NCI-H146 treated with DMSO at 0.1 percent for 48 hours (cell line): ENCODE measurements around the gene CCDC107.
"Not testable (repeated sequence)": the region's sequence is repeated elsewhere in the genome, so short reads cannot be mapped to it uniquely, and the experiment has no call there.

Experiments
- DNase-seq: peaks from one replicate; lab custom pipeline; 2025; ENCODE audit not compliant: unreplicated experiment; lab: John Stamatoyannopoulos, UW

Gene CCDC107

DNA sequence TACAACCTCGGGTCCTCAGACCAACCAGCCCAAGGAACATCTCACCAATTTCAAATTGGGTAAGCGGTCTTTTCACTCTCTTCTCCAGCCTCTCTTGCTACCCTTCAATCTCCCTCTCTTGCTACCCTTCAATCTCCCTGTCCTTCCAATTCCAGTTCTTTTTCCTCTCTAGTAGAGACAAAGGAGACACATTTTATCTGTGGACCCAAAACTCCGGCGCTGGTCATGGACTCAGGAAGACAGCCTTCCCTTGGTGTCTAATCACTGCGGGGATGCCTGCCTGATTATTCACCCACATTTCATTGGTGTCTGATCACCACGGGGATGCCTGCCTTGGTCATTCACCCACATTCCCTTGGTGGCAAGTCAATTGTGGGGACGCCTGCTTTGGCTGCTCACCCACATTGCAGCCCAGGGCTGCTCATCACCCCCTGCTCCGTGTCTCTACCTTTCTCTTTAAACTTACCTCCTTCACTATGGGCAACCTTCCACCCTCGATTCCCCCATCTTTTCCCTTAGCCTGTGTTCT, 20.6 kb upstream of the CCDC107 start:
- not testable (repeated sequence) for DNase-seq

GRCh38 chr9:35638751-35639150, 19.3 kb upstream of the CCDC107 start:
- DNase-seq: not testable (repeated sequence)

DNA sequence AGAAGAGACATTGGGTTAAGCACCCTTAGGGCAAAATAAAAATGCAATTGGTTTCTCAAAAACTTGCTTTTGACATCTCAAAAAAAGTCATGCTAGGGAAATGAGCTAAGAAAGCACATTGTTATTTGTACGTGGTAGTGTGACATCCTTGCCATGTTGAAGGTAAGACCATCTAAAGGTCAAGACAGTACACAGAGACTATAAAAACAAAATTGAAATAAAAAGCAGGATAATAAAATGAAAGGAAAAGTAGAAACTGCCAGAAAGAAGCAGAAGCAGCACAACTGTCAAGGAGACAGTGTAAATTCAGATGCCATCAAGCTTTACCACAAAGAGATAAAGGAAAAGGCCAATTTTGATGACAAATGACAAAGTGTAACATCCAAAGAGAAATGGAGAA, 18.9 kb upstream of the CCDC107 start:
- DNase-seq: not testable (repeated sequence)

GRCh38 chr9:35639631-35640030, 18.5 kb upstream of the CCDC107 start:
- no peak for DNase-seq

GRCh38 chr9:35640431-35640830, 17.7 kb upstream of the CCDC107 start:
- not testable (repeated sequence) for DNase-seq

GRCh38 chr9:35641478-35641877, 16.6 kb upstream of the CCDC107 start:
- DNase-seq: not testable (repeated sequence)

- no peak for DNase-seq
These were observed 15.0 kb upstream of the CCDC107 start for GRCh38 chr9:35643046-35643445.

GRCh38 chr9:35645736-35646135, 12.4 kb upstream of the CCDC107 start:
- not testable (repeated sequence) for DNase-seq

DNA sequence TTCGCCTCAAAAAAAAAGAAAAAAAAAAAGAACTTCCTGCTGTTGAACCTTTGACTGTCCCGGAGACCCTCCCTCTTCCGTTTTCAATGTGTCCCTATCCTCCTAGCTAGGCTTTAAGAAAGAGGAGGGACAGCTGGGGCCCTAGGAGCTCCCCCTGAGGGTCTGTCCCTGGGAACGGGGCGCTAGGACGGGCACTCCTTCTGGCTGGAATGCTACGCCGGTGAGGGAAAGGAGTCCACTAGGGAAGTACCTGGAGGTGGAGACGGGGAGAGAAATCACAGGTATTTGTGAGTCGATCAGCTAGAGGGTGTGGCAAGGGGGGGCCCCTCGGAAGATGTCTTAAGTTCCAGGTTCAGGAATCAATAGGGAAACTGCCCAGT, 11.9 kb upstream of the CCDC107 start:
- DNase-seq: peak; percentile 71

DNA sequence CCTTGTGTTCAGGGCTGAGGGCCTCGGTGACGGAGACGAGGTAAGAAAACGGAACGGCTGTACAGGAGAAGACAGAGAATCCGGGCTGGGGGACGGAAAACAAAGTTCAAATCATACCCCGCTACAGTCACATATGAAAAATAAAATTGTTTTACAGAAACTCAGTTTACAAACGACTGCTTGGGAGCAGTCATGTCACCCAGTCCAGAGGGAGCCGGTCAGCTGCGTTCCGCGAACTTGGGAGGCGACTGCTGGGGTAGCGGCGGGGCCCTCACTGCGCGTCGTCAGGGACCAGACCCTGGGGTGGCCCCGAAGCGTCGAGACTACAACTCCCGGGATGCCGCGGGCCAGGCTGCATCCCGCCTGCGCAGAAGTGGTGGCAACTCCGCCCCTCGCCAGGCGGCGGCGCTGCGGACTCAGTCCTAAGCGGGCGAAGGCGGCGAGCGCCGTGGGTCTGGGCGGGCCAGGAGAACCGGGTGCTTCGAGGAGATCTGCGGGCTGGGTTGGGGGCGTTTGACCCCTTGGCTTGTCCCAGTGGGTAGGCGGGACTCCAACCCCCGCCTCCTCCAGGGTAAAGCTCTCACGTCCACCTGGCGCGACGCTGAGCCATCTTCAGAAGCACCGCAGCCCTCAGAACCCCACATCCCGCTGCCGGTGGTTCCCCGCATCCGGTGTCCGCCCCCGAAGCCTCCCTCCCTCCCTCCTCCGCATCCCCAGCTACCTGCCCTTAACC, 11.4 kb upstream of the CCDC107 start:
- DNase-seq: peak; percentile 90

GRCh38 chr9:35649431-35650340, 8.4 kb upstream of the CCDC107 start:
- DNase-seq: no peak

DNA sequence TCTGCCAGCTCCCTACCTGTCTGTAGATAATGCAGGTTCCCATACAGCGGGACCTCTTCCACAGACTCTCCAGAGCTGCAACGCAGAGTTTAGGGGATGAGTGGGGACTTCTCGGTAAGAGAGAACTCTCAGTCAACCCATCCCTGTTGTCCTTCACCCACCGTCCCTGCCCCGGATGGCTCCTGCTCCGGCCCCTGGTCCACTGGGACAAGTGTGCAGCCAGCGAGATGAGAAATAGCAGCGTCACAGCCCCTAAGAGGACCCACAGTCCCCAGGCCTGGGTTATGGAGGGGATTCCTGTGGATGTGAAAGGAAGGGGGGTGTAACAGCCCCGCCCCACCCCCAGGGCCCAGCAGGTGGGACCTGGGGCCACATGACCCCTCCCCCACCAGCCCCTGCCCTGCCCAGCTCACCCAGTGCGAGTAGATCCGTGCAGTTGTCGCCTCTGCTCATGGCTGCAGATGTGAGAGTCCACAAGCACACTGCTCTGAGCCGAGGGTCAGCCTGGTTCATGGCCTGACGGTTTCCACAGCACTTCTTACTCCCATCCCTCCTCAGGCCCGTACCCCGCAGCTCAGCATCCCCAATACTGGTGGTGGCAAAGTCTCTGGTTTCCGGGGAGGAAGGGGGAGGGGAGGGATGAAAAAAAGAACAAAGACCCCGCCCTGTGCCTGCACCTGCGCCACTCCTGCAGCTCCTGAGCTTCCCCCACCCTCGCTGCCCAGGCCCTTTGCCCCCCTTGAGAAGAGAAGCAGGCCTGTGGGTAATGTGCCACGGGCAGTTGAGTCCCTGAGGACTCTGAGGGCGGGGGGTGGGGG, 7.5 kb upstream of the CCDC107 start, which contains the start of gene SIT1:
Gene SIT1, minus strand, starts transcription at position 591 of the 818 bp plus-strand sequence. Its CDS starts 78 bp downstream, at position 513.
- no peak for DNase-seq

- DNase-seq: no peak
These were observed 5.9 kb upstream of the CCDC107 start for GRCh38 chr9:35651956-35652828.

DNA sequence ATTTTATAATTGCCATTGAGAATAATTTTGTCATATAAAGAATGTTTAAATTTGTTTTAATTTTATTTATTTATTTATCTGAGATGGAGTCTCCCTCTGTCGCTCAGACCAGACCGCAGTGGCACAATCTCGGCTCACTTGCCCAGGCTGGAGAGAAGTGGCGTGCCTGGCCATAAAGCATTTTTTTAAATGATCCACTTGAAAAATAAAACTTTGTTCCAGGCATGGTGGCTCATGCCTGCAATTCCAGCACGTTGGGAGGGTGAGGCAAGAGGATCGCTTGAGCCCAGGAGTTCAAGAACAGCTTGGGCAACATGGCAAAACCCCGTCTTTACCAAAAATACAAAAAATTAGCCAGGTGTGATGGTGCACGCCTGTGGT, 5.3 kb upstream of the CCDC107 start:
- no peak for DNase-seq

- DNase-seq: no peak
These were observed 4.5 kb upstream of the CCDC107 start for GRCh38 chr9:35653611-35654010.

- DNase-seq: no peak
These were observed 1.7 kb upstream of the CCDC107 start for GRCh38 chr9:35656348-35656747.

DNA sequence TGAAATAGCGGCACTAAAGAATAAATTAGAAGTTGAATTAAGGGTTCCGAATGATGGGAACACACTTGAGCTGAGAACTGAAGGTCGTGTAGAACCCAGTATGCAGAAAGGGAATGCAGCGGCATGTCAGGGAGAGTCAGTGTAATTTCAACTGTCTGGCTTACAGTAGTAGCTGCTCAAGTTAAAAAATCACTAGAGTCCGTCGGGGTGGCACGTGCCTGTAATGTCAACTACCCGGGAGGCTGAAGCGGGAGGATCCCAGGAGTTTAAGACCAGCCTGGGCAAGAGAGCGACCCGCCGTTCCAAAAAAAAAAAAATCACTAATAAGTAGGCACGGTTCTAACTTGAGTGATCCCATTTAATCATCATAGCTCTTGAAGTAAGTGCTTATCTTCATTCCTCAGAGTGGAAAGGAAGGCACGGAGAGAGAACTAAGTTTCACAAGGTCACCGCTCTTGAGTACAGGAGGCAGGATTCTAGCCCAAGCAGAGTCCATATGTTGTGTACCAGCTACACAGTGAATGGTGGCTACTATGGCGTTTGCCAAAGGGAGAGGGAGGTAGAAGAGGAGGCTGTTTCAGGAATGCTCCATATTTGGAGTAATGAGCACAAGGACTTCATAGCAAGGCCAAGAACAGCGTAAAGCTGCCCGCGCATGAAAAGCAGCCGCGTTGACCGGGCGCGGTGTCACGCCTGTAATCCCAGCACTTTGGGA, 1.1 kb upstream of the CCDC107 start:
- DNase-seq: peak; percentile 56

GRCh38 chr9:35657546-35658136, 451 bp upstream of the CCDC107 start, which contains the start of gene RMRP:
Gene RMRP (minus strand): TSS chr9:35658019.
- peak; percentile 98 for DNase-seq

DNA sequence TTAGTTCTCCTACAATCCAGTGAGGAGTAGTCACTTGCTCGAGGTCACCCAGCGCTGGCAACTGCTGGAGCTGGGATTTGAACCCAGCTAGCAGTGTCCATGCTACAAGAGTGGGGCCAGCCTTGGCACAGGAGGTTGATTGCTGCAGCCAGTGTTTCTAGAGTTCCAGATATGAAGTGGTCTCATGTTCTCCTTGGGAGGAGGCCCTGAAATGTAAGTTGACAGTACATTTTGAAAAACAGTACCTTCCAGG, 802 bp downstream of the CCDC107 start:
- no peak for DNase-seq
